A549 (cell line): Measurements from ENCODE around the gene TRMT2A. TPM values are rescaled to one million over a fixed set of nuclear protein-coding genes. Genes with fewer than 3 reads are reported as not detected.
"Not testable (repeated sequence)": the region's sequence is repeated elsewhere in the genome, so short reads cannot be mapped to it uniquely, and the experiment has no call there.

Source experiments
- ATAC-seq, 2 experiments: fragments of 200-7000 bp in 1 of 2; fragments of >200 bp in 1 of 2; cut with Nextera tagmentation in 1 of 2; cut with Tn5 transposase in 1 of 2; 3 replicates each; pipeline versions ENCODE4 v1.8.0 to v1.9.1; 2018 to 2020; ENCODE audit warnings: mild to moderate bottlenecking in 1 of 2, moderate library complexity in 1 of 2
- CTCF ChIA-PET: fragments of 300-600 bp; sonication (Branson Sonifier 250); formaldehyde crosslinking; extraction: SDS; loops from one replicate; lab custom pipeline; 2021; ENCODE audit warnings: antibody characterized with exemption, inconsistent platforms; lab: Yijun Ruan, JAX
- POLR2A ChIA-PET: fragments of 350-600 bp; formaldehyde crosslinking; extraction: SDS; loops from one replicate; lab custom pipeline; 2021; ENCODE audit warnings: antibody characterized with exemption, inconsistent platforms; lab: Yijun Ruan, JAX
- DNase-seq, 2 experiments: peaks; one replicate each; pipeline versions ENCODE4 v3.0.0 to v3.0.0-alpha.2; 2011 to 2016; ENCODE audit warnings: low read depth in 1 of 2, low spot score in 1 of 2
- FAIRE-seq: peaks from 2 replicates; lab custom pipeline; 2011; peaks lifted over from hg19 to GRCh38; lab: Jason Lieb, UNC
- H3K27ac ChIP-seq, 2 experiments: fragments of >200 bp; sonication (Bioruptor Twin); formaldehyde crosslinking; 3 replicates each; pipeline ENCODE4 v1.5.1; 2016 to 2017
- H3K4me1 ChIP-seq: fragments of >200 bp; sonication (Bioruptor Twin); formaldehyde crosslinking; 3 replicates; pipeline ENCODE4 v1.6.1; 2016
- H3K4me2 ChIP-seq: fragments of >200 bp; sonication (Bioruptor Twin); formaldehyde crosslinking; 3 replicates; pipeline ENCODE4 v1.6.1; 2016
- H3K4me3 ChIP-seq: fragments of >200 bp; sonication (Bioruptor Twin); formaldehyde crosslinking; 3 replicates; pipeline ENCODE4 v1.5.1; 2016
- H3K9me3 ChIP-seq: fragments of >200 bp; sonication (Bioruptor Twin); formaldehyde crosslinking; 3 replicates; pipeline ENCODE4 v1.6.1; 2016
- BHLHE40 ChIP-seq: IDR thresholded peaks from 2 replicates; pipeline ENCODE4 v1.6.1; 2012; ENCODE audit warnings: low read depth, low read length, inconsistent platforms
- CBX2 ChIP-seq: fragments of 200-600 bp; sonication (generic); IDR thresholded peaks from 2 replicates; pipeline ENCODE4 v1.6.1; 2016; ENCODE audit warnings: low read depth, mild to moderate bottlenecking, borderline replicate concordance
- CHD2 ChIP-seq: fragments of 150-350 bp; IDR thresholded peaks from 2 replicates; pipeline ENCODE4 v1.6.1; 2014; ENCODE audit warnings: low read length; ENCODE audit not compliant: partially characterized antibody
- CHD4 ChIP-seq: fragments of 200-600 bp; sonication (generic); IDR thresholded peaks from 2 replicates; pipeline ENCODE4 v1.6.1; 2016; ENCODE audit warnings: antibody characterized with exemption, mild to moderate bottlenecking, borderline replicate concordance
- EHMT2 ChIP-seq: fragments of 200-600 bp; sonication (generic); IDR thresholded peaks from 2 replicates; pipeline ENCODE4 v1.6.1; 2016; ENCODE audit warnings: antibody characterized with exemption, low read depth, mild to moderate bottlenecking, moderate library complexity
- EP300 ChIP-seq, 2 experiments: fragments of >200 bp; sonication (Bioruptor Twin); formaldehyde crosslinking; IDR thresholded peaks; 2 replicates in 1 of 2; 3 replicates in 1 of 2; pipeline ENCODE4 v1.6.1; 2016 to 2017
- HDAC2 ChIP-seq: fragments of 200-600 bp; sonication (generic); IDR thresholded peaks from 2 replicates; pipeline ENCODE4 v1.6.1; 2016
- HEYL ChIP-seq: fragments of 250-450 bp; sonication (Bioruptor Pico); IDR thresholded peaks from 2 replicates; pipeline ENCODE4 v1.8.0; 2021; ENCODE audit warnings: mild to moderate bottlenecking, moderate library complexity
- HMGXB4 ChIP-seq: fragments of 250-450 bp; sonication (Bioruptor Pico); IDR thresholded peaks from 2 replicates; pipeline ENCODE4 v1.5.0; 2021; ENCODE audit warnings: mild to moderate bottlenecking, moderate library complexity, borderline replicate concordance
- HOXA7 ChIP-seq: fragments of 250-450 bp; sonication (Bioruptor Pico); IDR thresholded peaks from 2 replicates; pipeline ENCODE4 v1.5.0; 2020; ENCODE audit warnings: mild to moderate bottlenecking, moderate library complexity
- JUNB ChIP-seq: fragments of >200 bp; sonication (Bioruptor Twin); formaldehyde crosslinking; IDR thresholded peaks from 2 replicates; pipeline ENCODE4 v1.6.1; 2016
- KDM1A ChIP-seq: fragments of 200-600 bp; sonication (generic); IDR thresholded peaks from 2 replicates; pipeline ENCODE4 v1.6.1; 2016; ENCODE audit warnings: low read depth, mild to moderate bottlenecking
- KDM5A ChIP-seq: fragments of 200-600 bp; sonication (generic); IDR thresholded peaks from 2 replicates; pipeline ENCODE4 v1.6.1; 2016; ENCODE audit warnings: antibody characterized with exemption, mild to moderate bottlenecking
- MAFK ChIP-seq: fragments of 450-650 bp; IDR thresholded peaks from 2 replicates; pipeline ENCODE4 v1.6.1; 2014; ENCODE audit not compliant: partially characterized antibody
- MYC ChIP-seq: IDR thresholded peaks from 2 replicates; pipeline ENCODE4 v1.6.1; 2012; ENCODE audit warnings: mild to moderate bottlenecking, inconsistent platforms, low read length, improper control_type of control experiment, borderline replicate concordance
- NFE2L2 ChIP-seq: fragments of 150-350 bp; conservative IDR thresholded peaks from 2 replicates; pipeline ENCODE4 v1.6.1; 2014; ENCODE audit warnings: low read length
- PBX3 ChIP-seq: IDR thresholded peaks from 2 replicates; pipeline ENCODE4 v1.6.1; 2012
- PHF8 ChIP-seq: fragments of 200-600 bp; sonication (generic); IDR thresholded peaks from 2 replicates; pipeline ENCODE4 v1.6.1; 2016; ENCODE audit warnings: low read depth, mild to moderate bottlenecking, antibody characterized with exemption, moderate library complexity, borderline replicate concordance
- RAD21 ChIP-seq, 2 experiments: fragments of >200 bp in 1 of 2; sonication (Bioruptor Twin) in 1 of 2; formaldehyde crosslinking in 1 of 2; IDR thresholded peaks in 1 of 2; conservative IDR thresholded peaks in 1 of 2; 2 replicates in 1 of 2; 3 replicates in 1 of 2; pipeline ENCODE4 v1.6.1; 2012 to 2018; ENCODE audit warnings: inconsistent platforms in 1 of 2
- REST ChIP-seq: fragments of 200-600 bp; sonication (generic); IDR thresholded peaks from 2 replicates; pipeline ENCODE4 v1.6.1; 2016; ENCODE audit warnings: antibody characterized with exemption, mild to moderate bottlenecking, moderate library complexity
- USF2 ChIP-seq: fragments of 450-650 bp; IDR thresholded peaks from 2 replicates; pipeline ENCODE4 v1.6.1; 2014; ENCODE audit warnings: antibody characterized with exemption
- ZFP36 ChIP-seq: fragments of 450-650 bp; IDR thresholded peaks from 2 replicates; pipeline ENCODE4 v1.6.1; 2014; ENCODE audit warnings: borderline replicate concordance; ENCODE audit not compliant: partially characterized antibody
- WGBS: methylation state at CpG from one replicate; pipeline ENCODE4 v1.1.6; 2017; ENCODE audit errors: missing lambda C conversion rate; 5-methylcytosine and 5-hydroxymethylcytosine counted together
- polyA plus RNA-seq, 4 experiments: library from polyadenylated mRNA; depleted of rRNA in 3 of 4; stranded (reverse); fragments of >200 nt; fragmentation: RNase III in 1 of 4; extraction: RNeasy Plus Mini Kit Qiagen cat#74134 plus additional on column Dnase treatment in 1 of 4; gene quantifications; 2 replicates in 3 of 4; 3 replicates in 1 of 4; pipeline ENCODE4 v1.2.3, GENCODE V29; 2011 to 2017
- TF ChIP-seq, protein P1 (sequence below): fragments of 250-450 bp; sonication (Bioruptor Pico); IDR thresholded peaks from 2 replicates; pipeline ENCODE4 v1.5.0; 2020; ENCODE audit warnings: low read depth, mild to moderate bottlenecking, moderate library complexity
- TF ChIP-seq, protein P2 (sequence below): IDR thresholded peaks from 2 replicates; pipeline ENCODE4 v1.6.1; 2012

Gene TRMT2A
- polyA plus RNA-seq, 2 of the 4 experiments (the other 2 are of a cell fraction) = 12.3 to 28.8 TPM

- no peak for DNase-seq
- ChIA-PET CTCF (interaction anchor here (0.6 to 0.9 kb wide), 3 partner anchors 14 to 31 kb away, joined by 3 to 5 read pairs (median 3); no protein-coding TSS in a partner anchor), POLR2A (interaction anchor here (1.0 kb wide), 1 partner anchor 10 kb away, joined by 4 read pairs; no protein-coding TSS in a partner anchor)
- 92% methylated on average over 6 of the region's 7 CpGs for WGBS
- Histone ChIP-seq H3K4me3 (no peak overlapping the region), H3K9me3 (no peaks in the 10 kb centered on the region), H3K4me1 (no peaks in the 10 kb centered on the region), H3K4me2 (no peak overlapping the region), H3K27ac (no peak overlapping the region)
- no peak for ATAC-seq
- FAIRE-seq = no peak
- no peak for TF ChIP-seq MAFK
- TF ChIP-seq PHF8 = no peak
- no peak for TF ChIP-seq EP300 (IDR thresholded peaks at IDR 0.05)
- no peak for TF ChIP-seq KDM1A
- TF ChIP-seq RAD21 (conservative IDR thresholded peaks at IDR 0.05 in 1 of 2, IDR thresholded peaks at IDR 0.05 in 1 of 2) = no peak
- TF ChIP-seq EHMT2 = no peak
- TF ChIP-seq BHLHE40 = no peak
- TF ChIP-seq HMGXB4 (CRISPR knock-in tag) = no peak
- TF ChIP-seq HEYL = no peak
- TF ChIP-seq, protein P1, sequence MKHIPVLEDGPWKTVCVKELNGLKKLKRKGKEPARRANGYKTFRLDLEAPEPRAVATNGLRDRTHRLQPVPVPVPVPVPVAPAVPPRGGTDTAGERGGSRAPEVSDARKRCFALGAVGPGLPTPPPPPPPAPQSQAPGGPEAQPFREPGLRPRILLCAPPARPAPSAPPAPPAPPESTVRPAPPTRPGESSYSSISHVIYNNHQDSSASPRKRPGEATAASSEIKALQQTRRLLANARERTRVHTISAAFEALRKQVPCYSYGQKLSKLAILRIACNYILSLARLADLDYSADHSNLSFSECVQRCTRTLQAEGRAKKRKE = no peak
- TF ChIP-seq CHD4 = no peak
- TF ChIP-seq CHD2 = no peak
- TF ChIP-seq, protein P2, sequence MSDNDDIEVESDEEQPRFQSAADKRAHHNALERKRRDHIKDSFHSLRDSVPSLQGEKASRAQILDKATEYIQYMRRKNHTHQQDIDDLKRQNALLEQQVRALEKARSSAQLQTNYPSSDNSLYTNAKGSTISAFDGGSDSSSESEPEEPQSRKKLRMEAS = no peak
- TF ChIP-seq HOXA7 = no peak
- TF ChIP-seq JUNB = no peak
- TF ChIP-seq MYC = no peak
Observed at GRCh38 chr22:20069331-20070042, 47.5 kb downstream of the TRMT2A start.

DNA sequence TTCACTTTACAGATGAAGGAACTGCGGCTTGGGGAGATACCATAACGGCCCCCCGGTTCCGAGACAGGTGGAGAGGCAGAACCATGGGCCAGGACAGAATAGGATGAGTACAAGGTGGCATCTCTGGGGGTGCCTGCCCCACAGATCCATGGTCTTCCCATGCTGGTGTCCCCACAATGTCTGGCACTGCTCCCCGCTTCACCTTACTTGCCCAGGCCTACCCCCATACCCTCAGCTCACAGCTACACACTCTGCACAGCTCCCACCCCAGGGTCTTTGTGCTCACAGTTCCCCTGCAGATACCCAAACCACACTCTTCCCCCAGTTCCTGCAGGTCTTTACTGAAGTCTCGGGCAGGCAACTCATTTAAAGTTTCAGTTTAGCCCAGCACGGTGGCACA is 48.4 kb downstream of the TRMT2A start:
- Histone ChIP-seq H3K4me2 (no peak overlapping the region), H3K27ac (no peak overlapping the region), H3K4me1 (no peaks in the 10 kb centered on the region), H3K4me3 (no peak overlapping the region), H3K9me3 (no peaks in the 10 kb centered on the region)
- ATAC-seq (no peak), FAIRE-seq (no peak), DNase-seq (no peak)
- TF ChIP-seq KDM5A (no peak), JUNB (no peak), CBX2 (no peak), NFE2L2 (no peak), ZFP36 (no peak), CHD2 (no peak), CHD4 (no peak), HDAC2 (no peak), USF2 (no peak), REST (no peak), PBX3 (no peak), MYC (no peak)
- WGBS = 91% methylated on average over 6 of the region's 7 CpGs
- ChIA-PET CTCF (interaction anchor here (0.6 to 0.9 kb wide), 2 partner anchors 13 to 15 kb away, joined by 3 read pairs; no protein-coding TSS in a partner anchor), POLR2A (no interaction called here)

GRCh38 chr22:20067384-20067682 is 49.7 kb downstream of the TRMT2A start:
- WGBS = 98% methylated on average over 3 of the region's 3 CpGs
- CTCF ChIA-PET = interaction anchor here (0.7 kb wide), 1 partner anchor 169 kb away, joined by 3 read pairs; no protein-coding TSS in a partner anchor
- POLR2A ChIA-PET, H3K4me1 ChIP-seq, ATAC-seq, H3K27ac ChIP-seq, H3K4me2 ChIP-seq, FAIRE-seq, H3K9me3 ChIP-seq, DNase-seq, H3K4me3 ChIP-seq: not testable (repeated sequence)
